ENCODE measurements around the gene KRT38.

- no peak for TF ChIP-seq CTCF (IDR thresholded peaks at IDR 0.05)
- no peak for TF ChIP-seq POLR2A (IDR thresholded peaks at IDR 0.05)
- no peak for TF ChIP-seq POLR2AphosphoS5 (IDR thresholded peaks at IDR 0.05)
Measured at GRCh38 chr17:41393294-41393693, 47.5 kb downstream of the KRT38 start.
